ENCODE results near the gene OR5A2.
"Not testable (repeated sequence)": the region's sequence is repeated elsewhere in the genome, so short reads cannot be mapped to it uniquely, and the experiment has no call there.

The OR5A2 gene

GRCh38 chr11:59426361-59427067 is at the start of gene OR5A2:
Gene OR5A2, minus strand, starts transcription at chr11:59426413. Its CDS starts 3,460 bp downstream, at chr11:59422953.
- no peak for DNase-seq

- no peak for DNase-seq
Measured at GRCh38 chr11:59475176-59475575, 49.0 kb upstream of the OR5A2 start.

- no peak for DNase-seq
Measured at GRCh38 chr11:59473015-59473414, 46.8 kb upstream of the OR5A2 start, which contains the start of gene OR4D10. Gene OR4D10, plus strand, starts transcription at chr11:59473315. Its CDS starts 4,115 bp downstream, at chr11:59477430.

GRCh38 chr11:59463190-59463641 is 37.0 kb upstream of the OR5A2 start:
- no peak for DNase-seq

GRCh38 chr11:59459916-59460315 is 33.7 kb upstream of the OR5A2 start:
- DNase-seq, result no peak

- no peak for DNase-seq
Measured at GRCh38 chr11:59456661-59457060, 30.4 kb upstream of the OR5A2 start, which contains the start of gene OR4D6. Gene OR4D6, plus strand, starts transcription at chr11:59456961. Its CDS starts 0 bp downstream, at chr11:59456961.

GRCh38 chr11:59448484-59448883 is 22.3 kb upstream of the OR5A2 start:
- no peak for DNase-seq

GRCh38 chr11:59445624-59446023 is 19.4 kb upstream of the OR5A2 start:
- not testable (repeated sequence) for DNase-seq

GRCh38 chr11:59437770-59438169 is 11.6 kb upstream of the OR5A2 start:
- DNase-seq, result peak; percentile 19

GRCh38 chr11:59436169-59436568 is 10.0 kb upstream of the OR5A2 start, which contains the start of gene OR5A1:
Gene OR5A1, plus strand, starts transcription at chr11:59436469. Its CDS starts 6,700 bp downstream, at chr11:59443169.
- no peak for DNase-seq

- no peak for DNase-seq
Measured at GRCh38 chr11:59429924-59430516, 3.8 kb upstream of the OR5A2 start.

- DNase-seq, result no peak
Measured at GRCh38 chr11:59427068-59427382, 812 bp upstream of the OR5A2 start.

GRCh38 chr11:59425131-59425530 is 1.1 kb downstream of the OR5A2 start:
- no peak for DNase-seq

- DNase-seq, result no peak
Measured at GRCh38 chr11:59423835-59424234, 2.4 kb downstream of the OR5A2 start.

- DNase-seq, result peak; percentile 78
Measured at GRCh38 chr11:59418156-59418555, 8.1 kb downstream of the OR5A2 start.

GRCh38 chr11:59417023-59417422 is 9.2 kb downstream of the OR5A2 start:
- peak; percentile 31 for DNase-seq

GRCh38 chr11:59416613-59417012 is 9.6 kb downstream of the OR5A2 start:
- DNase-seq, result no peak

- no peak for DNase-seq
Measured at GRCh38 chr11:59415111-59415510, 11.1 kb downstream of the OR5A2 start.

GRCh38 chr11:59413646-59414045 is 12.6 kb downstream of the OR5A2 start:
- no peak for DNase-seq

GRCh38 chr11:59403546-59403945 is 22.7 kb downstream of the OR5A2 start:
- DNase-seq, result no peak

GRCh38 chr11:59401262-59401552 is 25.0 kb downstream of the OR5A2 start:
- no peak for DNase-seq

- no peak for DNase-seq
Measured at GRCh38 chr11:59400461-59401261, 25.6 kb downstream of the OR5A2 start.

GRCh38 chr11:59394186-59394585 is 32.0 kb downstream of the OR5A2 start:
- no peak for DNase-seq
